HepG2 (cell line): ENCODE data around the gene MRPL34. TPM values are rescaled to one million over a fixed set of nuclear protein-coding genes. Genes with fewer than 3 reads are reported as not detected.

Source experiments
- CCDC6 ChIP-seq: sonication (generic); formaldehyde crosslinking; IDR thresholded peaks from 2 replicates; pipeline ENCODE4 v1.8.1; 2022; ENCODE audit warnings: mild to moderate bottlenecking, missing genetic modification reagents, moderate library complexity
- CENPBD1 ChIP-seq: sonication (generic); formaldehyde crosslinking; IDR thresholded peaks from 2 replicates; pipeline ENCODE4 v1.8.0; 2022; ENCODE audit warnings: missing genetic modification reagents, low read depth, mild to moderate bottlenecking, borderline replicate concordance
- CREB3 ChIP-seq: sonication (generic); formaldehyde crosslinking; IDR thresholded peaks from 2 replicates; pipeline ENCODE4 v1.5.0; 2020; ENCODE audit warnings: missing genetic modification reagents
- HES4 ChIP-seq: sonication (generic); formaldehyde crosslinking; IDR thresholded peaks from 2 replicates; pipeline ENCODE4 v1.9.0; 2021; ENCODE audit warnings: mild to moderate bottlenecking, missing genetic modification reagents, borderline replicate concordance
- HNRNPH1 ChIP-seq: fragments of 200-400 bp; formaldehyde crosslinking; optimal IDR thresholded peaks from 2 replicates; pipeline ENCODE3; 2017; ENCODE audit warnings: mild to moderate bottlenecking, low read depth, low read length
- HOXA3 ChIP-seq: sonication (generic); formaldehyde crosslinking; IDR thresholded peaks from 2 replicates; pipeline ENCODE4 v1.5.0; 2020; ENCODE audit warnings: missing genetic modification reagents
- IKZF5 ChIP-seq: IDR thresholded peaks from 2 replicates; pipeline ENCODE4 v1.6.1; 2018; ENCODE audit warnings: missing genetic modification reagents, mild to moderate bottlenecking, missing compliant biosample characterization
- JDP2 ChIP-seq: sonication (generic); formaldehyde crosslinking; IDR thresholded peaks from 2 replicates; pipeline ENCODE4 v1.8.1; 2022; ENCODE audit warnings: missing genetic modification reagents, borderline replicate concordance
- MATR3 ChIP-seq: sonication (generic); formaldehyde crosslinking; IDR thresholded peaks from 2 replicates; pipeline ENCODE4 v1.4.0; 2020; ENCODE audit warnings: missing genetic modification reagents
- MYNN ChIP-seq: sonication (generic); formaldehyde crosslinking; IDR thresholded peaks from 2 replicates; pipeline ENCODE4 v1.4.0; 2020; ENCODE audit warnings: mild to moderate bottlenecking, low read depth, missing genetic modification reagents
- SMAD1 ChIP-seq: sonication (generic); formaldehyde crosslinking; IDR thresholded peaks from 2 replicates; pipeline ENCODE4 v1.4.0; 2020; ENCODE audit warnings: missing genetic modification reagents, low read depth, mild to moderate bottlenecking, borderline replicate concordance
- TEF ChIP-seq: sonication (generic); formaldehyde crosslinking; IDR thresholded peaks from 2 replicates; pipeline ENCODE4 v1.5.0; 2020; ENCODE audit warnings: missing genetic modification reagents
- THAP7 ChIP-seq: sonication (generic); formaldehyde crosslinking; IDR thresholded peaks from 2 replicates; pipeline ENCODE4 v1.8.1; 2023; ENCODE audit warnings: mild to moderate bottlenecking, missing genetic modification reagents
- ZFP82 ChIP-seq: sonication (generic); formaldehyde crosslinking; IDR thresholded peaks from 2 replicates; pipeline ENCODE4 v1.5.1; 2020; ENCODE audit warnings: mild to moderate bottlenecking, missing genetic modification reagents, borderline replicate concordance
- polyA plus RNA-seq, 8 experiments: library from polyadenylated mRNA; depleted of rRNA in 3 of 8; stranded (reverse) in 7 of 8; unstranded in 1 of 8; fragments of >200 nt; fragmentation: Illumina TruSeq in 4 of 8; extraction: Trizol in 4 of 8; gene quantifications; 2 replicates each; pipeline versions ENCODE4 v1.2.1 to v1.2.3, GENCODE V29; 2011 to 2016; ENCODE audit warnings: low read depth in 4 of 8, missing spikeins in 1 of 8, mixed read lengths in 1 of 8; ENCODE audit not compliant: insufficient read depth in 1 of 8
- total RNA-seq, 5 experiments: library from RNA; depleted of rRNA; stranded (reverse); fragments of >200 nt; fragmentation: Illumina TruSeq; extraction: Trizol; gene quantifications; 2 replicates each; pipeline ENCODE4 v1.2.3, GENCODE V29; 2016; ENCODE audit warnings: low read depth in 1 of 5
- TF ChIP-seq, protein P1 (sequence below): sonication (generic); formaldehyde crosslinking; IDR thresholded peaks from 2 replicates; pipeline ENCODE4 v1.4.0; 2020; ENCODE audit warnings: missing genetic modification reagents
- TF ChIP-seq, protein P2 (sequence below): sonication (generic); formaldehyde crosslinking; IDR thresholded peaks from 2 replicates; pipeline ENCODE4 v1.4.0; 2020; ENCODE audit warnings: missing genetic modification reagents
- TF ChIP-seq, protein P3 (sequence below): sonication (generic); formaldehyde crosslinking; IDR thresholded peaks from 2 replicates; pipeline ENCODE4 v1.8.1; 2023; ENCODE audit warnings: missing genetic modification reagents, inconsistent platforms, borderline replicate concordance
- TF ChIP-seq, protein P4 (sequence below): sonication (generic); formaldehyde crosslinking; IDR thresholded peaks from 2 replicates; pipeline ENCODE4 v1.4.0; 2020; ENCODE audit warnings: missing genetic modification reagents, mild to moderate bottlenecking, borderline replicate concordance

MRPL34 gene
- total and polyA plus RNA-seq, 2 of the 13 experiments (the other 11 are each of a cell fraction or from before 2014, with no cell fraction given), result 74.0 to 77.3 TPM

GRCh38 chr19:17346109-17346671 is 40.5 kb downstream of the MRPL34 start (continued):
- TF ChIP-seq CREB3 (no peak), SMAD1 (CRISPR knock-in tag) (no peak), HES4 (no peak), CCDC6 (CRISPR knock-in tag) (0 out of 2 replicates have a peak, but pooled peaks have one; percentile 61), THAP7 (CRISPR knock-in tag) (0 out of 2 replicates have a peak, but pooled peaks have one; percentile 32), MYNN (CRISPR knock-in tag) (no peak), TEF (CRISPR knock-in tag) (no peak), JDP2 (CRISPR knock-in tag) (no peak), HNRNPH1 (no peak), MATR3 (CRISPR knock-in tag) (no peak), CENPBD1 (CRISPR knock-in tag) (no peak), IKZF5 (CRISPR knock-in tag) (no peak), HOXA3 (CRISPR knock-in tag) (peak; percentile 44; the same call in 1 of the 2 replicates), ZFP82 (no peak)
- TF ChIP-seq, protein P1, sequence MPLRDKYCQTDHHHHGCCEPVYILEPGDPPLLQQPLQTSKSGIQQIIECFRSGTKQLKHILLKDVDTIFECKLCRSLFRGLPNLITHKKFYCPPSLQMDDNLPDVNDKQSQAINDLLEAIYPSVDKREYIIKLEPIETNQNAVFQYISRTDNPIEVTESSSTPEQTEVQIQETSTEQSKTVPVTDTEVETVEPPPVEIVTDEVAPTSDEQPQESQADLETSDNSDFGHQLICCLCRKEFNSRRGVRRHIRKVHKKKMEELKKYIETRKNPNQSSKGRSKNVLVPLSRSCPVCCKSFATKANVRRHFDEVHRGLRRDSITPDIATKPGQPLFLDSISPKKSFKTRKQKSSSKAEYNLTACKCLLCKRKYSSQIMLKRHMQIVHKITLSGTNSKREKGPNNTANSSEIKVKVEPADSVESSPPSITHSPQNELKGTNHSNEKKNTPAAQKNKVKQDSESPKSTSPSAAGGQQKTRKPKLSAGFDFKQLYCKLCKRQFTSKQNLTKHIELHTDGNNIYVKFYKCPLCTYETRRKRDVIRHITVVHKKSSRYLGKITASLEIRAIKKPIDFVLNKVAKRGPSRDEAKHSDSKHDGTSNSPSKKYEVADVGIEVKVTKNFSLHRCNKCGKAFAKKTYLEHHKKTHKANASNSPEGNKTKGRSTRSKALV (CRISPR knock-in tag), result no peak
- TF ChIP-seq, protein P2, sequence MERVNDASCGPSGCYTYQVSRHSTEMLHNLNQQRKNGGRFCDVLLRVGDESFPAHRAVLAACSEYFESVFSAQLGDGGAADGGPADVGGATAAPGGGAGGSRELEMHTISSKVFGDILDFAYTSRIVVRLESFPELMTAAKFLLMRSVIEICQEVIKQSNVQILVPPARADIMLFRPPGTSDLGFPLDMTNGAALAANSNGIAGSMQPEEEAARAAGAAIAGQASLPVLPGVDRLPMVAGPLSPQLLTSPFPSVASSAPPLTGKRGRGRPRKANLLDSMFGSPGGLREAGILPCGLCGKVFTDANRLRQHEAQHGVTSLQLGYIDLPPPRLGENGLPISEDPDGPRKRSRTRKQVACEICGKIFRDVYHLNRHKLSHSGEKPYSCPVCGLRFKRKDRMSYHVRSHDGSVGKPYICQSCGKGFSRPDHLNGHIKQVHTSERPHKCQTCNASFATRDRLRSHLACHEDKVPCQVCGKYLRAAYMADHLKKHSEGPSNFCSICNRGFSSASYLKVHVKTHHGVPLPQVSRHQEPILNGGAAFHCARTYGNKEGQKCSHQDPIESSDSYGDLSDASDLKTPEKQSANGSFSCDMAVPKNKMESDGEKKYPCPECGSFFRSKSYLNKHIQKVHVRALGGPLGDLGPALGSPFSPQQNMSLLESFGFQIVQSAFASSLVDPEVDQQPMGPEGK (CRISPR knock-in tag), result peak; percentile 76
- TF ChIP-seq, protein P3, sequence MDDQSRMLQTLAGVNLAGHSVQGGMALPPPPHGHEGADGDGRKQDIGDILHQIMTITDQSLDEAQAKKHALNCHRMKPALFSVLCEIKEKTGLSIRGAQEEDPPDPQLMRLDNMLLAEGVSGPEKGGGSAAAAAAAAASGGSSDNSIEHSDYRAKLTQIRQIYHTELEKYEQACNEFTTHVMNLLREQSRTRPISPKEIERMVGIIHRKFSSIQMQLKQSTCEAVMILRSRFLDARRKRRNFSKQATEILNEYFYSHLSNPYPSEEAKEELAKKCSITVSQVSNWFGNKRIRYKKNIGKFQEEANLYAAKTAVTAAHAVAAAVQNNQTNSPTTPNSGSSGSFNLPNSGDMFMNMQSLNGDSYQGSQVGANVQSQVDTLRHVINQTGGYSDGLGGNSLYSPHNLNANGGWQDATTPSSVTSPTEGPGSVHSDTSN (CRISPR knock-in tag), result no peak
- TF ChIP-seq, protein P4, sequence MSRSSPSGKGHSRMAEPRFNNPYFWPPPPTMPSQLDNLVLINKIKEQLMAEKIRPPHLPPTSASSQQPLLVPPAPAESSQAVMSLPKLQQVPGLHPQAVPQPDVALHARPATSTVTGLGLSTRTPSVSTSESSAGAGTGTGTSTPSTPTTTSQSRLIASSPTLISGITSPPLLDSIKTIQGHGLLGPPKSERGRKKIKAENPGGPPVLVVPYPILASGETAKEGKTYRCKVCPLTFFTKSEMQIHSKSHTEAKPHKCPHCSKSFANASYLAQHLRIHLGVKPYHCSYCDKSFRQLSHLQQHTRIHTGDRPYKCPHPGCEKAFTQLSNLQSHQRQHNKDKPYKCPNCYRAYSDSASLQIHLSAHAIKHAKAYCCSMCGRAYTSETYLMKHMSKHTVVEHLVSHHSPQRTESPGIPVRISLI (CRISPR knock-in tag), result no peak
